HL-60 (cell line): ENCODE data around the gene DHRS2.

ENCODE experiments used
- DNase-seq, 2 experiments: peaks; one replicate each; pipeline ENCODE4 v3.0.0-alpha.2; 2010 to 2020; ENCODE audit warnings: low read depth in 1 of 2, low spot score in 1 of 2
- H3K27ac ChIP-seq: fragments of 250-450 bp; sonication (Bioruptor Pico); replicated peaks from 2 replicates; pipeline ENCODE4 v1.5.1; 2020; ENCODE audit warnings: mild to moderate bottlenecking, moderate library complexity
- H3K27me3 ChIP-seq: fragments of 250-450 bp; sonication (Bioruptor Pico); 2 replicates; pipeline ENCODE4 v1.5.1; 2021; ENCODE audit warnings: mild to moderate bottlenecking, moderate library complexity; ENCODE audit not compliant: insufficient read depth, poor library complexity, severe bottlenecking
- H3K4me3 ChIP-seq: replicated peaks from 2 replicates; pipeline ENCODE4 v1.5.1; 2011; ENCODE audit warnings: mild to moderate bottlenecking, control low read depth, low read length; ENCODE audit not compliant: insufficient read depth
- GABPA ChIP-seq: IDR thresholded peaks from 2 replicates; pipeline ENCODE4 v1.6.1; 2012; ENCODE audit warnings: low read depth
- POLR2AphosphoS5 ChIP-seq: IDR thresholded peaks from 2 replicates; pipeline ENCODE4 v1.6.1; 2012; ENCODE audit warnings: low read depth
- SPI1 ChIP-seq: IDR thresholded peaks from 2 replicates; pipeline ENCODE4 v1.6.1; 2012; ENCODE audit warnings: low read depth, mild to moderate bottlenecking, borderline replicate concordance
- TF ChIP-seq, protein P1 (sequence below): IDR thresholded peaks from one replicate; pipeline ENCODE4 v1.5.1; 2011; ENCODE audit warnings: low read length, control low read depth, inconsistent platforms; ENCODE audit not compliant: insufficient read depth
- TF ChIP-seq, protein P2 (sequence below): IDR thresholded peaks from 2 replicates; pipeline ENCODE4 v1.6.1; 2012; ENCODE audit warnings: low read depth; ENCODE audit not compliant: insufficient replicate concordance

The DHRS2 gene

DNA sequence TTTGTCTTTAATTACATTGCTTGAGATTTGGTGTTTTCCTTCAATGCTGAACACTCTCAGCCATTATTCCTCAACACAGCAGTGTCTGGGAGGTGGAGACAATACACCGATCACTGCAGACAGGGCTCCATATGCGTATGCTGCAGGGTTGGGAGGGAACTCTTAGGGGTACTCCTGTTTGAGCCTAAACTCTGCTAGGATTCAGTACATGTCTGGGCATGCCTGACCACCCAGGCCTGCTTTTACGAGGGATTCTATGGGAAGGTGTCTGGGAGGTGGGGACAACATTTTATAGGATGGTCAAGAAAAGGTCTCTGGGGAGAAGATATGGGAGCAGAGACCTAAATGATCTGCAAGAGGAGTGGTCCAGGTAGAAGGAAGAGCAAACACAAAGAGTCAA is 34.3 kb downstream of the DHRS2 start:
- H3K4me3 ChIP-seq = no peak overlapping the region
- H3K27ac ChIP-seq = no peak overlapping the region
- TF ChIP-seq GABPA (no peak), POLR2AphosphoS5 (no peak), SPI1 (no peak)
- TF ChIP-seq, protein P1, sequence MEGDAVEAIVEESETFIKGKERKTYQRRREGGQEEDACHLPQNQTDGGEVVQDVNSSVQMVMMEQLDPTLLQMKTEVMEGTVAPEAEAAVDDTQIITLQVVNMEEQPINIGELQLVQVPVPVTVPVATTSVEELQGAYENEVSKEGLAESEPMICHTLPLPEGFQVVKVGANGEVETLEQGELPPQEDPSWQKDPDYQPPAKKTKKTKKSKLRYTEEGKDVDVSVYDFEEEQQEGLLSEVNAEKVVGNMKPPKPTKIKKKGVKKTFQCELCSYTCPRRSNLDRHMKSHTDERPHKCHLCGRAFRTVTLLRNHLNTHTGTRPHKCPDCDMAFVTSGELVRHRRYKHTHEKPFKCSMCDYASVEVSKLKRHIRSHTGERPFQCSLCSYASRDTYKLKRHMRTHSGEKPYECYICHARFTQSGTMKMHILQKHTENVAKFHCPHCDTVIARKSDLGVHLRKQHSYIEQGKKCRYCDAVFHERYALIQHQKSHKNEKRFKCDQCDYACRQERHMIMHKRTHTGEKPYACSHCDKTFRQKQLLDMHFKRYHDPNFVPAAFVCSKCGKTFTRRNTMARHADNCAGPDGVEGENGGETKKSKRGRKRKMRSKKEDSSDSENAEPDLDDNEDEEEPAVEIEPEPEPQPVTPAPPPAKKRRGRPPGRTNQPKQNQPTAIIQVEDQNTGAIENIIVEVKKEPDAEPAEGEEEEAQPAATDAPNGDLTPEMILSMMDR = no peak
- TF ChIP-seq, protein P2, sequence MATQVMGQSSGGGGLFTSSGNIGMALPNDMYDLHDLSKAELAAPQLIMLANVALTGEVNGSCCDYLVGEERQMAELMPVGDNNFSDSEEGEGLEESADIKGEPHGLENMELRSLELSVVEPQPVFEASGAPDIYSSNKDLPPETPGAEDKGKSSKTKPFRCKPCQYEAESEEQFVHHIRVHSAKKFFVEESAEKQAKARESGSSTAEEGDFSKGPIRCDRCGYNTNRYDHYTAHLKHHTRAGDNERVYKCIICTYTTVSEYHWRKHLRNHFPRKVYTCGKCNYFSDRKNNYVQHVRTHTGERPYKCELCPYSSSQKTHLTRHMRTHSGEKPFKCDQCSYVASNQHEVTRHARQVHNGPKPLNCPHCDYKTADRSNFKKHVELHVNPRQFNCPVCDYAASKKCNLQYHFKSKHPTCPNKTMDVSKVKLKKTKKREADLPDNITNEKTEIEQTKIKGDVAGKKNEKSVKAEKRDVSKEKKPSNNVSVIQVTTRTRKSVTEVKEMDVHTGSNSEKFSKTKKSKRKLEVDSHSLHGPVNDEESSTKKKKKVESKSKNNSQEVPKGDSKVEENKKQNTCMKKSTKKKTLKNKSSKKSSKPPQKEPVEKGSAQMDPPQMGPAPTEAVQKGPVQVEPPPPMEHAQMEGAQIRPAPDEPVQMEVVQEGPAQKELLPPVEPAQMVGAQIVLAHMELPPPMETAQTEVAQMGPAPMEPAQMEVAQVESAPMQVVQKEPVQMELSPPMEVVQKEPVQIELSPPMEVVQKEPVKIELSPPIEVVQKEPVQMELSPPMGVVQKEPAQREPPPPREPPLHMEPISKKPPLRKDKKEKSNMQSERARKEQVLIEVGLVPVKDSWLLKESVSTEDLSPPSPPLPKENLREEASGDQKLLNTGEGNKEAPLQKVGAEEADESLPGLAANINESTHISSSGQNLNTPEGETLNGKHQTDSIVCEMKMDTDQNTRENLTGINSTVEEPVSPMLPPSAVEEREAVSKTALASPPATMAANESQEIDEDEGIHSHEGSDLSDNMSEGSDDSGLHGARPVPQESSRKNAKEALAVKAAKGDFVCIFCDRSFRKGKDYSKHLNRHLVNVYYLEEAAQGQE = no peak

DNA sequence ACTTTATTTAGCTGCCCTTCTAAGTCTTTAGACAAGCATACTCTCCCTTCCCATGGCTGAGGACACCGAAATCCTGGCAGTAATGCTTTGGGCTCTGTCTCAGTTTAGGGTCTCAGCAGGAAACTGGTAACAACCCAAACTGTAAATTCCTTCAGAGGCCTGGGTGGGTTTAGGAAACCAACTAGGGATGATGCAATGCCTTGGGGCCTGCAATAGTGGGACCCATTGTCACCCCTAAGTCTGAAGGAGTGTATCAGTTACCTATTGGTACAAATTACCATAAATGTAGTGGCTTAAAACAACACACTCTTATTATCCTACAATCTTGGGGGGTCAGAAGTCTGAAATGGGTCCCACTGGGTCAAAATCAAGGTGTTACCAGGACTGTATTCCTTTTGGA is 36.0 kb downstream of the DHRS2 start:
- Histone ChIP-seq H3K4me3 (no peak overlapping the region), H3K27ac (no peak overlapping the region), H3K27me3 (peaks cover under 1% of the 10 kb centered on the region)
- TF ChIP-seq GABPA (no peak), SPI1 (no peak), POLR2AphosphoS5 (no peak)
- TF ChIP-seq, protein P2 = no peak
- TF ChIP-seq, protein P1 = no peak
- DNase-seq = no peak

More for the DNA sequence above, 34.3 kb downstream of the DHRS2 start:
- DNase-seq = no peak
- peaks cover 2% of the 10 kb centered on the region for H3K27me3 ChIP-seq

DNA sequence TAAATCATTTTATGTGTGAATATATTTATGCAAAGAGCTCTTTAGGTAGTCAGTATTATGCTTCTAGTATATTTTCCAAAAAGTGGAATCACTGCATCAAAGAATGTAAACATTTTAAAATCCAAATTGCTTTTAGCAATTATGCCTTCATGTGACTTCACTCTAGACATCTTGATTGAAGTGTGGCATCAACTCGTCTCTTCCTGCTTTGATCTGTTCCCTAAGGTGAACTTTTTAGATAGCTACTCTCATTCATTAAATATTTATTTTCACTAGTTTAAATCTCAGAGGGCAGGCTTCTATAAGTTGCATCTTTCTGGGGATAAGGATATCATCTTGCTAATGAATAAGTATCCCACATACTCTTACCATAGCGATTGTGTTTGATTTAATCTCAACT is 39.2 kb downstream of the DHRS2 start:
- no peak for DNase-seq
- TF ChIP-seq GABPA (no peak), POLR2AphosphoS5 (no peak), SPI1 (no peak)
- TF ChIP-seq, protein P2 = no peak
- TF ChIP-seq, protein P1 = no peak
- H3K27ac ChIP-seq = no peak overlapping the region
- no peak overlapping the region for H3K4me3 ChIP-seq
- H3K27me3 ChIP-seq = no peaks in the 10 kb centered on the region
